Endothelial cell of umbilical vein (primary cell): Measurements from ENCODE around the gene PPIL1.

Experiments used
- CTCF ChIP-seq, 2 donors: IDR thresholded peaks; 1 replicate in 1 of 2; 2 replicates in 1 of 2; pipeline ENCODE4 v1.5.1; 2011; ENCODE audit warnings: low read length in 2 of 2, mild to moderate bottlenecking in 2 of 2, moderate library complexity in 2 of 2, control low read depth in 1 of 2, inconsistent platforms in 1 of 2, low read depth in 1 of 2; ENCODE audit not compliant: insufficient read depth in 1 of 2; ENCODE audit errors: extremely low read depth in 1 of 2
- EZH2 ChIP-seq: IDR thresholded peaks from 2 replicates; pipeline ENCODE4 v1.6.1; 2012; ENCODE audit warnings: borderline replicate concordance, low read depth, mild to moderate bottlenecking, moderate library complexity, low read length, inconsistent platforms; ENCODE audit not compliant: severe bottlenecking
- POLR2A ChIP-seq: IDR thresholded peaks from 2 replicates; pipeline ENCODE4 v1.6.1; 2012; ENCODE audit warnings: low read depth, mild to moderate bottlenecking, control low read depth, low read length

- TF ChIP-seq POLR2A (no peak), CTCF (IDR thresholded peaks at IDR 0.05; ENCODE audit: extremely low read depth in 1 of 2, insufficient read depth in 1 of 2, low read depth in 1 of 2, low read length in 2 of 2) (no peak), EZH2 (no peak)
Measured at GRCh38 chr6:36908747-36909146, 34.1 kb upstream of the PPIL1 start.
